ENCODE data around the gene DCAF8. TPM values are rescaled to one million over a fixed set of nuclear protein-coding genes. Genes with fewer than 3 reads are reported as not detected.

The DCAF8 gene
- total RNA-seq, 1 donor from 2014 or later, result 88.1 TPM

DNA sequence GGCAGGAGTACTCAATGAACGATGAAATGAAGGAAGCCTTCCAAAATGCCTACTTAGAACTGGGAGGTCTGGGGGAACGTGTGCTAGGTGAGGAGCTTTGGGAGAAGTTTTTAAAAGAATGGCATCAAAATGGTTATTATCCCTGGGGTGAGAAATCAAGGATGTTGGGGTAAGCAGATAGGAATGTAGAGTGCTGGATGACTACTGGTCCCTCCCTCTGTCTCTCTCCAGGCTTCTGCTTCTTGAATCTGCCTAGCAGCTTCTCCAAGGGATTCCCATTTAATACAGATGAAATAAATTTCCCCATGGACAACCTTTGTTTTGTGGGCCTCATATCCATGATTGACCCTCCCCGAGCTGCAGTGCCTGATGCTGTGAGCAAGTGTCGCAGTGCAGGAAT lies 91.0 kb downstream of the DCAF8 start:
- no peak for DNase-seq (ENCODE audit: low read depth, low spot score)

DNA sequence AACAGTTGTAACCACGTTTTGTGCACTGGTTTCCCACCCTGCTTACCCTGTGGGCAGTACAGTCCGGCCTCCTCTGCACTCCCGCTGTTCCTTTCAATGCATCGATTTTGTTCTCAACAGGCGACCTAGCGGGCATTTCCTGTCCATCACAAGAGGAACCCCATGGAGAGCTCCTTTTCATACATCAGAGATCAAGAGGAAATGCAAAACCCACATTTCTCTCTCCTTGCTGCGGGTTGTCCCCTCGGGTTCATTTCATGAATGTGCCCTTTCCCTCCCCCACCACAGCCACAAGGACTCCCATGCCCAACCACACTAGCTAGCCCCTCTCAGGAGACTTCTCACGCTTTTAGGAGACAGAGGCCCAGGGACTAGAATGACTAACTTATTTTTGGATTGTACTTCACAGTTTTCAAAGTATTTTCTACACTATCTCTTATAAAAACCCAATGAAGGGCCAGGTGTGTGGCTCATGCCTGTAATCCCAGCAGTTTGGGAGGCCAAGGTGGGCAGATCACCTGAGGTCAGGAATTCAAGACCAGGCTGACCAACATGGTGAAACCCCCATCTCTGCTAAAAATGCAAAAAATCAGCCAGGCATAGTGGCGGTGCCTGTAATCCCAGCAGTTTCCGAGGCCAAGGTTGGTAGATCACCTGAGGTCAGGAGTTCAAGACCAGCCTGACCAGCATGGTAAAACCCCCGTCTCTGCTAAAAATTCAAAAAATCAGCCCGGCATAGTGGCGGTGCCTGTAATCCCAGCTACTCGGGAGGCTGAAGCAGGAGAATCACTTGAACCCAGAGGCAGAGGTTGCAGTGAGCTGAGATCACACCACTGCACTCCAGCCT lies 92.6 kb downstream of the DCAF8 start:
- no peak for DNase-seq (ENCODE audit: low read depth, low spot score)

DNA sequence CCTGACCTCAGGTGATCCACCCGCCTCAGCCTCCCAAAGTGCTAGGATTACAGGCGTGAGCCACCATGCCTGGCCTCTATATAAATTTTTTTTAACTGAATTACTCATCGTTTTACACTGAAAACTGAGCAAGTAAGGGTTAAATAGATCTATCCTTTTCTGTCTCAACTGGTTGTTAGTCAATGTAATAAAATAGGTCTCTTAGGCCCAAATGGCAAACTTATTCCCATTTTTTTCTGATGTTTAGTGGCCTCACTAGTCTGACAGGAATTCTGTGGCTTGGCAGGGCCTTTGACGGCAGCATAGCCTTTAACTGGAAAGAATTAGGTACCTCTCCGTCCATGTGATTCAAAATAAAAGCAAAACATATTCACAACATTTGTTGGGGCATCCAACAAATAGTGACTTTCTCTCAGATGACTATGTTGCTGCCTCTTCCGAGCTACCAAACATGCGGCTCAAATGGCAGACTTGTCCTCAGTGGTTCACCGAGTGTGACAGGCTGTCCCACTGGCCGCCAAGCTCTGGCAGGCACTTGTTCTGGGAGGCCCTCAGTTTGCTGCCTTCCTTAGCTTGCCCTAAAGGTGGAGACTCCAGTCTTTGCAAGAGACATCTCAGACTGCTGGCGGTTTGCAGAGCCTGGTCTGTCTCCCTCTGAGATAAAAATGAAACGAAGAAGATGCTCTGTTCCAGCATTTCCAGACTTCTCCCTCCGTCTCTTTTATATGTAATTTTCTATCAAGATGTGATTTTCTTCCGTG lies 93.6 kb downstream of the DCAF8 start:
- DNase-seq (ENCODE audit: low read depth, low spot score), result no peak

DNA sequence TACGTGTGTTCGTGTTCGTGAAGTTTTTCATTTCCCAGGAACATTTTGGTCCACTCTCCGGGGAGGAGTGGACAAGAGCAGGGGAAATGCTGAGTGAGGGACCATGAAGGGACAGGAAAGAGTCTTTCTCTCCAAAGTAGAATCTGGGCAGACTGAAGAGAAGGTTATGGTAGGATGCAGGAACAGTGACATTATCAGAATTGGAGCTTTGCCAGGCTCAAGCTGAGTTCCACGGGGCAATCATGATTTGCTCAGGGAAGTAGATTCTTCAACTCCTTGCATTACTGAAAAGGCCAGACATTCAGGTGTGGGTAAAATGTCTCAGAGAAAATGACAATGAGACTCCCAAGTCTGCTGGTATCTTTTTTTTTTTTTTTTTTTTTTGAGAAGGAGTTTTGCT lies 94.3 kb downstream of the DCAF8 start:
- DNase-seq (ENCODE audit: low read depth, low spot score), result no peak

DNA sequence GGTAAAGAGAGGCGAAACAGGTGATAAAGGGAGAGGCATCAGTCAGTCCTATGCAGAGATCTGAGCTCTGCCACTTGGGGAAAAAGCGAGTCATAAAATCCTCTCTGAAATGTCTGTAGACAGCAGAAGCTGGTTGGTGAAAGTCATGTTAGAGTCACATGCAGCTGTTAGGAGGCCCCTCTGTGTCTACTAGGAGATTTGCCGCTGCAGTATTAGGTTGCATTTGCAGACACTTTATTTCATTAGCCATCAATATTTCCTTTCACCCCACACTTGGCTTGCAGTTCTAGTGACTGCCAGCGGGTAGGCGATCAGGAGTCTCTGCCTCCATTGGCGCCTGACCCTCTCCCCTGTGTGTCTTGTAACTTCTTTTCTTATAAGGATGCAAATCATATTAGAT lies 94.8 kb downstream of the DCAF8 start:
- DNase-seq (ENCODE audit: low read depth, low spot score), result no peak

DNA sequence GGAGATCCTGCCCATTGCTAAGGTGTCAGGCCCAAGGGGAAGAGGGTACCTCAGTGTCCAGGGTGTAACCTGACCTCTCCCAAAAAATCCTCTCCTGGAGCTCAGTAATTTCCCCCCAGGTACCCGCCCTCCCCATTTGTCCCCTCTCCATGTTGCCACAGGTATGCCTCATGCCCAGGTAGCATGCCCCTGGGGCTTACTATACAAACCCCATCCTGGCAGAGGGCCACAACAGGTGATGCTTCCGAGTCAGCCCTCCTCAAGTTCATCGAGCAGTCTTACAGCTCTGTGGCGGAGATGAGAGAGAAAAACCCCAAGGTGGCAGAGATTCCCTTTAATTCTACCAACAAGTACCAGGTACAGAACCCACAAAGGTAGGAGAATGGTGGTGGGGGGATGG lies 95.3 kb downstream of the DCAF8 start:
- DNase-seq (ENCODE audit: low read depth, low spot score), result no peak

DNA sequence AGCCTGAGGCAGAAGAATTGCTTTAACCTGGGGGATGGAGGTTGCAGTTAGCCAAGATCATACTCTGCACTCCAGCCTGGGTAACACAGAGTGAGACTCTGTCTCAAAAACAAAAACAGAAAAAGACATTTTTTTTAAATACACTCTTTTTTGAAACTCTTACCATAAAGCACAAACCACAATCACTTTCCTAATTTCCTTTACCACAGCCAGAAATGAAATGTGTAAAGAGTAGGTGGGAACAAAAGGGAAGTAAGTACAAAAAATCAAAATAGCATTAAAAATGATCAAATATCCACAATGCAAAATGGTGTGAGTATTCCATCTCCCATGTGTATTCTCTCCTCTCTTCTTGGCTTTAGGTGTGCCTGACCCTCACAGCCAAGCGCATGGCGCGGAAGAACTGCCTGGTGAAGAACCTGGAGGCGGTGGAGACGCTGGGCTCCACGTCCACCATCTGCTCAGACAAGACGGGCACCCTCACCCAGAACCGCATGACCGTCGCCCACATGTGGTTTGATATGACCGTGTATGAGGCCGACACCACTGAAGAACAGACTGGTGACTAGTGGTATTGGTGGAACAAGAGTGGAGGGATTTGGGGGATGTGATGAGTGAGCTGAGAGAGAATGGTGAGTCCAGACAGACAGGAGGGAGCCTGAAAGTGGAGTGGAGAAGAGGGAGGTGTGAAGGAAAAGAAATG lies 96.0 kb downstream of the DCAF8 start:
- DNase-seq (ENCODE audit: low read depth, low spot score), result no peak

Other genes starting within 250 kb of the DCAF8 start
- 3.7 and 4.4 TPM in 2 replicates for gene PIGM, start 230.6 kb downstream of the DCAF8 start, total RNA-seq
- gene KCNJ10, start 192.4 kb downstream of the DCAF8 start, total RNA-seq, result not detected in 2 replicates
- gene KCNJ9, start 181.0 kb downstream of the DCAF8 start, total RNA-seq, result not detected in 2 replicates
- 9.6 and 13.4 TPM in 2 replicates for gene IGSF8, start 163.9 kb downstream of the DCAF8 start, total RNA-seq
- gene ATP1A2, start 146.8 kb downstream of the DCAF8 start, total RNA-seq, result not detected in 2 replicates
- not detected in 2 replicates for gene ATP1A4, start 110.9 kb downstream of the DCAF8 start, total RNA-seq
- not detected in 2 replicates for gene CASQ1, start 72.0 kb downstream of the DCAF8 start, total RNA-seq
- gene PEA15, start 57.2 kb downstream of the DCAF8 start, total RNA-seq, result 75.1 and 145 TPM in 2 replicates
- gene PEX19, start 22.6 kb upstream of the DCAF8 start, total RNA-seq, result 27.1 and 28.9 TPM in 2 replicates
- gene COPA, start 80.7 kb upstream of the DCAF8 start, total RNA-seq, result 277 and 334 TPM in 2 replicates
- 73.3 and 102 TPM in 2 replicates for gene NCSTN, start 80.8 kb upstream of the DCAF8 start, total RNA-seq
- under 0.01 TPM in 1 of 2 replicates, not detected in the other for gene NHLH1, start 104.5 kb upstream of the DCAF8 start, total RNA-seq
- gene VANGL2, start 138.0 kb upstream of the DCAF8 start, total RNA-seq, result not detected in 2 replicates